ENCODE measurements around the gene LAMA3.

Gene LAMA3

DNA sequence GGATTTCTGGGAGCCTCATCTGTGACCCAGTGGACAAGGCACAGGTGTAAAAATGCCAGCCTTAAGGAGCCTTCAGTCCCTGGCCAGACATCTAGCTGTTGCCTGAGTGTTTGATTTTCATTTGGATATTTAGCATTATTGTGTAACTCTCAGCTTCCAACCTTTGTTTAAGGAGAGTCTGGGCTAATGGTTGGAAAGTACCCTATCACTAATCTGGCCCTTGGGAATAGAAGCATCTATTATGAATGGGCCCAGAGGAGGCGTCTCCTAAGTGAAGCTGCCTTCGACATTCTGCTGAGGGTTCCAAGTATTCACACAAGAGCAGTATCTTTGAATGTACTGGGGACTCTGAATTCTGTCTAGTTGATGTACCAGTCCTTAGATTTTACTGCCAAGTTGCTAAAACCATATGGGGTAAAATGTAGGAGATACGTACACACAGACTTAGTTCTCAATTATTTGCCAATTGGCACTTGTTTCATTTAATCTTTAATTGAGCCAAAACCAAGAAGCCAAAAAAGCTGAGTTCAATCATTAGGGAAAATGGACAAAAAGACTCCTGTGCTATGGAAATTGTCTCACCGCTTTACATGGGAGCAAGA, 19.3 kb upstream of the LAMA3 start:
- in situ Hi-C loops (cut with MboI; ENCODE audit: low sequenced_read_pairs, unreplicated experiment), result no loop called here
- TF ChIP-seq, protein P1, sequence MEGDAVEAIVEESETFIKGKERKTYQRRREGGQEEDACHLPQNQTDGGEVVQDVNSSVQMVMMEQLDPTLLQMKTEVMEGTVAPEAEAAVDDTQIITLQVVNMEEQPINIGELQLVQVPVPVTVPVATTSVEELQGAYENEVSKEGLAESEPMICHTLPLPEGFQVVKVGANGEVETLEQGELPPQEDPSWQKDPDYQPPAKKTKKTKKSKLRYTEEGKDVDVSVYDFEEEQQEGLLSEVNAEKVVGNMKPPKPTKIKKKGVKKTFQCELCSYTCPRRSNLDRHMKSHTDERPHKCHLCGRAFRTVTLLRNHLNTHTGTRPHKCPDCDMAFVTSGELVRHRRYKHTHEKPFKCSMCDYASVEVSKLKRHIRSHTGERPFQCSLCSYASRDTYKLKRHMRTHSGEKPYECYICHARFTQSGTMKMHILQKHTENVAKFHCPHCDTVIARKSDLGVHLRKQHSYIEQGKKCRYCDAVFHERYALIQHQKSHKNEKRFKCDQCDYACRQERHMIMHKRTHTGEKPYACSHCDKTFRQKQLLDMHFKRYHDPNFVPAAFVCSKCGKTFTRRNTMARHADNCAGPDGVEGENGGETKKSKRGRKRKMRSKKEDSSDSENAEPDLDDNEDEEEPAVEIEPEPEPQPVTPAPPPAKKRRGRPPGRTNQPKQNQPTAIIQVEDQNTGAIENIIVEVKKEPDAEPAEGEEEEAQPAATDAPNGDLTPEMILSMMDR (IDR thresholded peaks at IDR 0.05; ENCODE audit: borderline replicate concordance, control extremely low read depth, extremely low read depth, insufficient read depth, missing control alignments), result no peak
- no peak for DNase-seq (ENCODE audit: low spot score)

DNA sequence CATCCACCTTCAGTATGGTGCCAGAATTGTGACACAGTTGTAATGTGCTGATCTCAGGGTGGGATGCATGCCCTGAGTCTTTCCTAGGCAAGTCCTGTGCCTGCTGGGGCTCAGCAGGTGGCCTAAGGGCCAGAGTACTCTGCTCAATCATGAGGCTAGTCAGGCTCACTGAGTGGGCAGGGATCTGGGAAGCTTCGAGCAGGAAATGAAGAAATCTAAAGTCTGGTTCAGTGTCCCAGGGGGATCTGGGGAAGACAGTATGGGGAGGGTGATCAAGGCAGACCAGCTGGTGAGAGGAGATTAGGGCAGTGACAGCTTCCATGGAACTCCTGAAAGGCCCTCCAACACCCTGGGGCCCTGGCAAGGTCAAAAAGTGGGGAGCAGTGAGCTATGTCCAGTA, 17.7 kb upstream of the LAMA3 start:
- DNase-seq (ENCODE audit: low spot score), result no peak
- in situ Hi-C loops (cut with MboI; ENCODE audit: low sequenced_read_pairs, unreplicated experiment), result no loop called here
- TF ChIP-seq, protein P1 (IDR thresholded peaks at IDR 0.05; ENCODE audit: borderline replicate concordance, control extremely low read depth, extremely low read depth, insufficient read depth, missing control alignments), result no peak

DNA sequence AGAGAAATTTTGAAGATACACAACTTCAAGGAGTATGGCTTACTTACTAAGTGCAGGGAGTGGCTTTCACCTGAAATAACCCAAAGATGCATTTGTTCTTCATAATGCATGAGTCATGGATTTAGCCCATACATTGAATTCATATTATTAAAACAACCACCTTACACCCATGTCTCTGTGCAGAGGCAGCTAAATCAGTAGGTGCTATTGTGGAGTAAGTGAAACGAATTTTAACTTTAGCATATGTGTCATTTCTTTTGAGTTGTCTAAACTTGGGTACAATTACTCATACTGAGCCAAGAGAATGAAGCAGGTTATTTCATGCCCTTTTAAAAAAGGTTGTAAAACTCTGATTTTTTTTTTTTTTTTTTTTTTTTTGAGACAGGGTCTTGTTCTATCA, 15.5 kb upstream of the LAMA3 start:
- in situ Hi-C loops (cut with MboI; ENCODE audit: low sequenced_read_pairs, unreplicated experiment), result no loop called here
- DNase-seq (ENCODE audit: low spot score), result no peak

DNA sequence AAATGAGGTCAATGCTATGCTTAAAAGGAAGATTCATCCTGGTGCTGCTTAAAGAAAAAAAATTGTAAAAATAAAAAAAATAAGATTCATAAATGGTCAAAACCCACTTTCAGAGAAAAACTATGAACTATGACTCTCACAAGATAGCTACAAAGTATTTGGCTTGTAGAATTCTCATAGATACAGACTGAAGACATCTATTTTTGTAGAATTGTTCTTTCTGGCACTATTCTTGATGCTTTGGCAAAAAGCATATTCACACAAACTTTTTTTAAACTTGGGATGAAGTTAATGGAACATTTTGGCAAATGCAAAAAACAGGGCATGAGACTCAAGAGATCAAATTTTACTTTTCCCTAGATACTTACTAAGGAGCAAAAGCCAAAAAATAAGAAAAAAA, 14.0 kb upstream of the LAMA3 start:
- DNase-seq (ENCODE audit: low spot score), result no peak
- in situ Hi-C loops (cut with MboI; ENCODE audit: low sequenced_read_pairs, unreplicated experiment), result no loop called here
- TF ChIP-seq, protein P1 (IDR thresholded peaks at IDR 0.05; ENCODE audit: borderline replicate concordance, control extremely low read depth, extremely low read depth, insufficient read depth, missing control alignments), result no peak

More for the DNA sequence above, 15.5 kb upstream of the LAMA3 start:
- TF ChIP-seq, protein P1 (IDR thresholded peaks at IDR 0.05; ENCODE audit: borderline replicate concordance, control extremely low read depth, extremely low read depth, insufficient read depth, missing control alignments), result no peak

DNA sequence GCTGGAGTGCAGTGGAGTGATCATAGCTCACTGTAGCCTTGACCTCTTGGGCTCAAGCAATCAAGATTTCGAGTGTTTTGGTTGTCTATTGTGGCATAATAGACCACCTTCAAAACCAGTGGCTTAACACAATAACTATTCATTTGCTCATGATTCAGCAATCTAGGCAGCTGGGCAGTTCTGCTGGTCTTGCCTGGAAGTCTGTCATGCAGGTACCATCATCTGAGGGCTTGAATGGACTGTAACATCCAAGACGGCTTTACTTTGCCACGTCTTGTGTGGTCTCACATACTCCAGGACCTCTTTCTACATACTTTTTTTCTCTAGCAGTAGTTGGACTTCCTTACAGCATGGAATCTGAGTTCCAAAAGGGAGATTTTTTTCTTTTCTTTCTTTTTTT, 13.4 kb upstream of the LAMA3 start:
- TF ChIP-seq, protein P1 (IDR thresholded peaks at IDR 0.05; ENCODE audit: borderline replicate concordance, control extremely low read depth, extremely low read depth, insufficient read depth, missing control alignments), result no peak
- no peak for DNase-seq (ENCODE audit: low spot score)
- in situ Hi-C loops (cut with MboI; ENCODE audit: low sequenced_read_pairs, unreplicated experiment), result no loop called here

DNA sequence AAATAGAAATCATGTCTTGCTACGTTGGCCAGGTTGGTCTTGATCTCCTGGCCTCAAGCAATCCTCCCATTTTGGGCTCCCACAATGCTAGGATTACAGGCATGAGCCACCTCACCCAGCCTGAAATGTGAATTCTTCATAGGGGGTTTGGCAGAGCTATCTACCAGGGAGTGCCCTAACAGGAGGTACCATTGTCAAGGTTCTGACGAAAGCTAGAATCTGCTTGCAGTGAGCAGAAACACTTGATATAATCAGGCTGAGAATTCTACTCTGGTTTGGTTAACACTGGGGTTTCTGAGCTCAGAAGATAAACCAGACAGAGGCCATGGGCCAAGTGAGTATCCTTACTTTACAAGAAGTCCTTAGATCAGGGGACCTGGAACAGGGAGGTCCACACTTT, 7.2 kb upstream of the LAMA3 start:
- no peak for DNase-seq (ENCODE audit: low spot score)
- TF ChIP-seq, protein P1 (IDR thresholded peaks at IDR 0.05; ENCODE audit: borderline replicate concordance, control extremely low read depth, extremely low read depth, insufficient read depth, missing control alignments), result no peak
- in situ Hi-C loops (cut with MboI; ENCODE audit: low sequenced_read_pairs, unreplicated experiment), result no loop called here
